Activated CD8-positive, alpha-beta memory T cell treated with anti-CD3 and anti-CD28 coated beads, Interleukin-2, amount 10 ng/mL, durations not matched to agents 7 days and 5 days (primary cell): ENCODE measurements around the gene VMP1. TPM values are rescaled to one million over a fixed set of nuclear protein-coding genes. Genes with fewer than 3 reads are reported as not detected.
A peak's percentile ranks its signal among the peaks of the same experiment; 100 is the strongest.
"Not testable (repeated sequence)": the region's sequence is repeated elsewhere in the genome, so short reads cannot be mapped to it uniquely, and the experiment has no call there.

Source experiments
- ATAC-seq: fragments of 150-1000 bp; cut with Tn5 transposase; one replicate; pipeline ENCODE4 v1.10.0; 2021; ENCODE audit warnings: moderate library complexity
- CTCF ChIA-PET: fragments of 350-600 bp; sonication (Branson Sonifier 250); formaldehyde crosslinking; loops from one replicate; lab custom pipeline; 2021; ENCODE audit warnings: antibody characterized with exemption; lab: Charles Lee
- DNase-seq: peaks from one replicate; pipeline ENCODE4 v3.0.0-alpha.2; 2020
- H3K27ac Mint-ChIP-seq: one replicate; pipeline ENCODE4 v1.8.0; 2021; ENCODE audit warnings: mild to moderate bottlenecking, mixed read lengths
- H3K27me3 Mint-ChIP-seq: one replicate; pipeline ENCODE4 v1.8.0; 2021; ENCODE audit warnings: mixed read lengths
- H3K36me3 Mint-ChIP-seq: one replicate; pipeline ENCODE4 v1.8.0; 2021; ENCODE audit warnings: mild to moderate bottlenecking, mixed read lengths
- H3K4me1 Mint-ChIP-seq: one replicate; pipeline ENCODE4 v1.8.0; 2021; ENCODE audit warnings: mixed read lengths
- H3K4me3 Mint-ChIP-seq: one replicate; pipeline ENCODE4 v1.8.0; 2021; ENCODE audit warnings: mild to moderate bottlenecking, moderate library complexity, mixed read lengths
- H3K9me3 Mint-ChIP-seq: one replicate; pipeline ENCODE4 v1.8.0; 2022; ENCODE audit warnings: low read depth, mixed read lengths
- total RNA-seq, 2 experiments: library from RNA; stranded (reverse); gene quantifications; one replicate each; pipeline ENCODE4 v1.2.3, GENCODE V29; 2021

VMP1 gene
- total RNA-seq, 2 experiments from 2014 or later = 279 to 396 TPM

GRCh38 chr17:59812139-59812538 is 104.7 kb downstream of the VMP1 start:
- Mint-ChIP-seq H3K4me1 (peaks cover 40% of the 10 kb centered on the region), H3K27me3 (no peaks in the 10 kb centered on the region), H3K9me3 (no peaks in the 10 kb centered on the region), H3K4me3 (no peak overlapping the region), H3K36me3 (peaks cover 46% of the 10 kb centered on the region), H3K27ac (peak overlapping the region; percentile 48)
- ATAC-seq = peak; percentile 51
- no peak for DNase-seq
- CTCF ChIA-PET = no interaction called here

DNA sequence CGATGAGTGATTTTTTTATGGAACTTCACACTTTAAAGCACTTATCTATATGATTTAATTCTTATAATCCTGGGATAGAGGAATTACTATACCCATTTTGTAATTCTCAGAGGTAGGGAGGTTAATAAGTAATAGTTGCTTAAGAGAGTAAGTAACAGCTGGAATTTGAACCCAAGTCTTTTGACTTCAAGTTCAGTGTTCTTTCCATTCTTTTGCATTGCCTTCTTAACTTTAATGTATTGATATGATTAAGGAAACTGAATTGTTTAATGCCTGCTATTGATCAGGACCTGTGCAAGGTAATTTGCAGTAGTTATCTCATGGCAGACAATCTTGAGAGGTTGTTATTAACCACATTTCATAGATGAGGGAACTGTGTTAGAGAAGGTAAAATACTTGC is 106.8 kb downstream of the VMP1 start:
- Mint-ChIP-seq H3K4me3 (no peak overlapping the region), H3K27ac (no peak overlapping the region), H3K27me3 (no peaks in the 10 kb centered on the region), H3K9me3 (no peaks in the 10 kb centered on the region), H3K4me1 (peaks cover 32% of the 10 kb centered on the region), H3K36me3 (peaks cover 39% of the 10 kb centered on the region)
- ATAC-seq (no peak), DNase-seq (no peak)
- CTCF ChIA-PET = interaction anchor here (0.8 to 2.8 kb wide), 4 partner anchors 9 to 17 kb away, joined by 3 to 10 read pairs (median 4); no protein-coding TSS in a partner anchor

GRCh38 chr17:59814685-59815084 is 107.2 kb downstream of the VMP1 start:
- CTCF ChIA-PET = interaction anchor here (0.8 to 2.8 kb wide), 4 partner anchors 9 to 17 kb away, joined by 3 to 10 read pairs (median 4); no protein-coding TSS in a partner anchor
- H3K27me3 Mint-ChIP-seq = no peaks in the 10 kb centered on the region
- no peak for ATAC-seq
- peaks cover 39% of the 10 kb centered on the region for H3K36me3 Mint-ChIP-seq
- H3K4me3 Mint-ChIP-seq = no peak overlapping the region
- peaks cover 33% of the 10 kb centered on the region for H3K4me1 Mint-ChIP-seq
- H3K9me3 Mint-ChIP-seq = no peaks in the 10 kb centered on the region
- DNase-seq = no peak
- H3K27ac Mint-ChIP-seq = peak overlapping the region; percentile 19

- H3K27me3 Mint-ChIP-seq = no peaks in the 10 kb centered on the region
- CTCF ChIA-PET = interaction anchor here (1.2 to 2.8 kb wide), 2 partner anchors 13 to 18 kb away, joined by 3 to 10 read pairs; no protein-coding TSS in a partner anchor
- peaks cover 43% of the 10 kb centered on the region for H3K36me3 Mint-ChIP-seq
- no peak for ATAC-seq
- no peak overlapping the region for H3K27ac Mint-ChIP-seq
- no peaks in the 10 kb centered on the region for H3K9me3 Mint-ChIP-seq
- H3K4me1 Mint-ChIP-seq = peaks cover 42% of the 10 kb centered on the region
- no peak overlapping the region for H3K4me3 Mint-ChIP-seq
- DNase-seq = no peak
Observed at GRCh38 chr17:59815965-59816364, 108.5 kb downstream of the VMP1 start.

DNA sequence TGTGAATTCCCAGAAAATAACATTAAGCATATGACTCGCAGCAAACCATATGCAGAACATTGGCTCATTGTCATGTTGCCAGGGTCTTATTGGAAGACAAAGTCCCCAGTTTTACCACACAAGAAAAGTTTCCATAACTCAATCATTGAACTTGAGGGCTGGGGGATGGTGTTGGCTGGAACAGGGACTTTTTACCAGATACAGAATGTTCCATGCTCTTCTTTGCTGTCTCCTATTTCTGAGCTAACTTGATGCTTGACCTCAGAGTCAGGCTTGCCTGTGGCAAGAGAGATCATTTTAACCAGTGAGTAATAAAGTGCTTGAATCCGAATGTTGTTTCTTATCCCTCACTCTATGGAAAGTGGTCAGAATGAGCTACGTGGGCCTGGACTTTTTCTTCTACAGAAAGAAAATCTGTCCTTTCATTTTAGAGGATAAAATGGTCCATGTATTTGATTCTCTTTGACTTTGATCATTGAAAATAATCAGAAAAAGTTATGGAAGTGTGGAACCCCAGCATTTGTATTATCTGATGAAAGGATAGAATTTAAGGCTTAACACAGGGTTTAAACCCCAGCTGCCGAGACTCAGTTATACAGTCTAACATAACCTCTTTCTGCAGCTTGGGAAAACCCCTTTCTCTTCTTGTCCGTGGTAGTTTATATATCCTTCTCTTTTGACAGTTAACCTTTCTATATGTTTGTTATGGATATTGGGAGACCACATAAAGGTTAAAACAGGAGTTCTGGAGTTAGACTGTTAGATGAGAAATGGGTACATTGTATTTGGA is 118.3 kb downstream of the VMP1 start:
- peak overlapping the region; percentile 98 for H3K27ac Mint-ChIP-seq
- DNase-seq (no peak), ATAC-seq (peak; percentile 11)
- H3K36me3 Mint-ChIP-seq = peaks cover 29% of the 10 kb centered on the region
- CTCF ChIA-PET = interaction anchor here (1.0 to 5.2 kb wide), 2 partner anchors 34 to 40 kb away, joined by 3 to 51 read pairs; no protein-coding TSS in a partner anchor
- H3K27me3 Mint-ChIP-seq = no peaks in the 10 kb centered on the region
- no peaks in the 10 kb centered on the region for H3K9me3 Mint-ChIP-seq
- peaks cover 61% of the 10 kb centered on the region for H3K4me1 Mint-ChIP-seq
- H3K4me3 Mint-ChIP-seq = peak overlapping the region; percentile 74

- DNase-seq (no peak), ATAC-seq (no peak)
- Mint-ChIP-seq H3K4me1 (peaks cover 69% of the 10 kb centered on the region), H3K9me3 (no peaks in the 10 kb centered on the region), H3K27ac (peak overlapping the region; percentile 98), H3K4me3 (peak overlapping the region; percentile 74), H3K27me3 (no peaks in the 10 kb centered on the region), H3K36me3 (peaks cover 33% of the 10 kb centered on the region)
- CTCF ChIA-PET = interaction anchor here (1.4 to 5.2 kb wide), 5 partner anchors 11 to 74 kb away, joined by 5 to 51 read pairs (median 13); no protein-coding TSS in a partner anchor
Observed at GRCh38 chr17:59826706-59827453, 119.4 kb downstream of the VMP1 start.

- CTCF ChIA-PET = interaction anchor here (0.8 to 5.2 kb wide), 9 partner anchors 10 to 75 kb away, joined by 3 to 51 read pairs (median 5); no protein-coding TSS in a partner anchor
Observed at GRCh38 chr17:59827721-59828477, 120.4 kb downstream of the VMP1 start.

GRCh38 chr17:59828478-59828760 is 121.0 kb downstream of the VMP1 start:
- Mint-ChIP-seq H3K4me3 (peak overlapping the region; percentile 74), H3K27ac (peak overlapping the region; percentile 98), H3K27me3 (no peaks in the 10 kb centered on the region), H3K9me3 (no peaks in the 10 kb centered on the region), H3K4me1 (peaks cover 77% of the 10 kb centered on the region), H3K36me3 (peaks cover 28% of the 10 kb centered on the region)
- CTCF ChIA-PET = interaction anchor here (0.8 to 5.2 kb wide), 10 partner anchors 10 to 75 kb away, joined by 3 to 51 read pairs (median 5); no protein-coding TSS in a partner anchor
- ATAC-seq = no peak
- DNase-seq = no peak

More at GRCh38 chr17:59827721-59828477, 120.4 kb downstream of the VMP1 start:
- Mint-ChIP-seq H3K4me1 (peaks cover 74% of the 10 kb centered on the region), H3K36me3 (peaks cover 27% of the 10 kb centered on the region), H3K4me3 (peak overlapping the region; percentile 74), H3K9me3 (no peaks in the 10 kb centered on the region), H3K27me3 (no peaks in the 10 kb centered on the region), H3K27ac (peak overlapping the region; percentile 98)
- DNase-seq = no peak
- ATAC-seq = peak; percentile 14

DNA sequence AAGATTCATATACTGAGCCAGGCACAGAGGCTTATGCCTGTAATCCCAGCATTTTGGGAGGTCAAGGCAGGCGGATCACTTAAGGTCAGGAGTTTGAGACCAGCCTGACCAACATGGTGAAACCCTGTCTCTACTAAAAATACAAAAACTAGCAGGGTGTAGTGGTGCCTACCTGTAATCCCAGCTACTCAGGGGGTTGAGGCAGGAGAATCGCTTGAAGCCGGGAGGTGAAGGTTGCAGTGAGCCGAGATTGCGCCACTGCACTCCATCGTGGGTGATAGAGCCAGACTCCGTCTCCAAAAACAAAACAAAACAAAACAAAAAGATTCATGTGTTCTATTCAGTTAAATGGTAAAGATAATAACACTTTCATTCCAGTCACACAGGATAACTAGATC is 121.4 kb downstream of the VMP1 start:
- Mint-ChIP-seq H3K36me3 (peaks cover 28% of the 10 kb centered on the region), H3K27ac (peak overlapping the region; percentile 98), H3K4me3 (peak overlapping the region; percentile 74), H3K4me1 (peaks cover 79% of the 10 kb centered on the region)
- CTCF ChIA-PET = interaction anchor here (1.0 to 5.2 kb wide), 8 partner anchors 10 to 76 kb away, joined by 3 to 51 read pairs (median 7); no protein-coding TSS in a partner anchor
- H3K27me3 Mint-ChIP-seq, DNase-seq, H3K9me3 Mint-ChIP-seq: not testable (repeated sequence)
- ATAC-seq = peak; percentile 22

DNA sequence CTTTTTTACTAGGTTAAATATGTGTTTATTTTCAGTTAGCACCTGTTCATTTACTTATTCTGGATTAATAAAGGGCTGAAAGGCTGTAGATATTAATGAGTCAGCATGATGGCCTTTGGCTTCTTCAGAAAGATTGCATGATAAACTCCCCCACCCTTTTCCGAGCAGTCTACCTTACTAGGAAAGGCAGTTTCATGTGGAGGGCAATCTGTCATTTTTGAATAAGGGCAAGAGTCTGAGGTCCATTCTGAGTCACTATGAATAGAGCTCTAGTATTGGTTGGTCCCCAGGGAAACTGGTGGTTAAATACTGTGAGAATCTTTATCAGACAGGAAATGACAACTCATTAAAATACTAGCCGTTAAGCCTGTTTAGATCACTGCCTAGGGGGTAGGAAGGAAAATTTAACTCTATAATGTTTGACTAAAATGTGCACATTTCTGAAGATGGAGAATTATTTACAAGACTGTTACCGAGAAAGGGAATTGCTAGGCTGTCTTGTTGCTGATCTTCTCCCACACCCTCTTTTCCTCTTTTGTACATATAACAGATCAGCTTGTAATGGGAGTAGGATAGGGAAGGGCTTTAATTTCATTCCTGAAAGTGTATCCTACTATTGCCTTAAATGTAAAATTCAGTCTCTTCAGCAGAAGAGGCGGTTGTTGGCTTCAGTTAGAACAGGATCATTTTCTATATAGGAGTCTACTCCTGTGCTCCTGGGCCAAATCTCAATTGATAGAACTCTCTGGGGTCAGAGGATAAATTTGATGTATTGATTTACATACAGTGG is 122.0 kb downstream of the VMP1 start:
- Mint-ChIP-seq H3K9me3 (no peaks in the 10 kb centered on the region), H3K4me3 (peak overlapping the region; percentile 74), H3K27ac (peak overlapping the region; percentile 98), H3K27me3 (no peaks in the 10 kb centered on the region), H3K4me1 (peaks cover 83% of the 10 kb centered on the region), H3K36me3 (peaks cover 28% of the 10 kb centered on the region)
- ATAC-seq (peak; percentile 78), DNase-seq (peak; percentile 80)
- CTCF ChIA-PET = interaction anchor here (0.6 to 5.2 kb wide), 8 partner anchors 9 to 76 kb away, joined by 3 to 51 read pairs (median 7); no protein-coding TSS in a partner anchor

DNA sequence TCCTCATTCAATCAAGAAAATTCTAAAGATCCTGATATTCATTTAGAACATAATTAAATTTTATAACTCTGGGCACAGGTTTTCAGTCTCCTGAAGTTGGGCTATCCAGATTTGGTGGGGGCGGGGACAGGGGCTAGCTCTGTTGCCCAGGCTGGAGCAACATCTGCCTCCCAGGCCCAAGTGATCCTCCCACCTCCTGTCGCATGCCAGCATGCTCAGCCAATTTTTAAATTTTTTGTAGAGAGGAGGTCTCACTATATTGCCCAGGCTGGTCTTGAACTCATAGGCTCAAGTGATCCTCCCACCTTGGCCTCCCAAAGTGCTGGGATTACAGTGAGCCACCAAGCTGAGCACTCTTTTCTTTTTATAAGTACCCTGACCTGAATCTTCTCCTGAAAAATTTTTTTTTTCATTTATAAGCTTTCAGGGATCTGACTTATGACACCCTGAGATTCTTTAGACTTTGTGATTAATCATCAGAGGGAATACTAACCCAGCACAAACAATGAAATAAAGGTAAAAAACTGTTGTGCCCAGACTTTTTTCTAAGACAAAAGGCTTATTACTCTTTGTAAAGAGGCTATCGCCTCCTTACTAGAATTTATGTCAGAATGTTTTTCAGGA is 122.7 kb downstream of the VMP1 start:
- Mint-ChIP-seq H3K9me3 (no peaks in the 10 kb centered on the region), H3K4me3 (peak overlapping the region; percentile 74)

More for the DNA sequence above, 122.7 kb downstream of the VMP1 start:
- Mint-ChIP-seq H3K36me3 (peaks cover 28% of the 10 kb centered on the region), H3K27ac (peak overlapping the region; percentile 98), H3K27me3 (no peaks in the 10 kb centered on the region), H3K4me1 (peaks cover 85% of the 10 kb centered on the region)
- ATAC-seq (no peak), DNase-seq (peak; percentile 61)
- CTCF ChIA-PET = interaction anchor here (1.0 to 5.2 kb wide), 7 partner anchors 8 to 77 kb away, joined by 3 to 51 read pairs (median 10); no protein-coding TSS in a partner anchor
